ENCODE measurements around the gene CDC14B.
"Not testable (repeated sequence)": the region's sequence is repeated elsewhere in the genome, so short reads cannot be mapped to it uniquely, and the experiment has no call there.

CDC14B gene

DNA sequence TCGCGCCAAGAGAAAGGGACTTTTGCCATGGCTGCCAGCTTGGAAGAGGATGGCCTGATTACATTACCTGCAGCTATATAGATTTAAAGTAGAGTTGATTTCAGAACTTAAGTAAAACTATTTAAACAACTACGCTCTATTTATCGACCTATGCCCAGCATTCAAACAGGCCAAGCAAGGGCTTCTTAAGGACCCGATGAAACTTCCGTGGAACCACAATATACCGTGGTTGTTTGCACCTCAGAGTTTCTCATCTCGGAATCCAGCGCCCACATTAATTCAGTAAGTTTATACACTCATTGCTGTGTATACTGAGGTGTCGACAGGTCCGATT lies 505 bp upstream of the CDC14B start:
- peak overlapping the region; percentile 65 for H3K4me3 ChIP-seq (ENCODE audit: low read length)
- peak overlapping the region; percentile 19 for H3K9ac ChIP-seq (ENCODE audit: low read length)
- no peak overlapping the region for H3K27ac ChIP-seq (ENCODE audit: low read length)
- no peaks in the 10 kb centered on the region for H3K9me3 ChIP-seq (ENCODE audit: control insufficient read depth, low read depth, low read length)
- peaks cover 20% of the 10 kb centered on the region for H3K27me3 ChIP-seq (ENCODE audit: control insufficient read depth, insufficient read depth, low read length)
- no peaks in the 10 kb centered on the region for H3K36me3 ChIP-seq (ENCODE audit: control insufficient read depth, low read depth, low read length)
- peaks cover 16% of the 10 kb centered on the region for H3K4me1 ChIP-seq (ENCODE audit: control insufficient read depth, low read depth, low read length)

DNA sequence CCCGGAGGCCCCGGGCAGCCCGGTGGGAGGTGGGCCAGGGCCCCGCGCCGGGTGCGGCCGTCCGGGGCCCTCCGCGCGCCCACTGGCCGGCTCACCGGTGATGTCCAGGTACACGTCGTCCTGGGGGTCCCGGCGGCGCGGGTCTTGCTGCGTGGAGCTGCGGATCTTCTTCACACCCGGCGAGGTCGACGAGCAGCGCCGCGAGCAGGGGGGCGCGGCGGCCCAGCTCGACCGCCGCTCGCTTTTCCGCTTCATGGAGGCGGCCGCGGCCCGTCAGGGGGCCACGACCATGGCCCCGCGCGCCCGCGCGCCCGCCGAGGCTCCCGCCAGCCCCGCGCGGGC lies 548 bp downstream of the CDC14B start:
- Histone ChIP-seq H3K9me3 (ENCODE audit: control insufficient read depth, low read depth, low read length) (no peaks in the 10 kb centered on the region), H3K27ac (ENCODE audit: low read length) (no peak overlapping the region), H3K9ac (ENCODE audit: low read length) (no peak overlapping the region), H3K4me3 (ENCODE audit: low read length) (peak overlapping the region; percentile 63), H3K36me3 (ENCODE audit: control insufficient read depth, low read depth, low read length) (no peaks in the 10 kb centered on the region), H3K27me3 (ENCODE audit: control insufficient read depth, insufficient read depth, low read length) (peaks cover 20% of the 10 kb centered on the region), H3K4me1 (ENCODE audit: control insufficient read depth, low read depth, low read length) (peaks cover 16% of the 10 kb centered on the region)

DNA sequence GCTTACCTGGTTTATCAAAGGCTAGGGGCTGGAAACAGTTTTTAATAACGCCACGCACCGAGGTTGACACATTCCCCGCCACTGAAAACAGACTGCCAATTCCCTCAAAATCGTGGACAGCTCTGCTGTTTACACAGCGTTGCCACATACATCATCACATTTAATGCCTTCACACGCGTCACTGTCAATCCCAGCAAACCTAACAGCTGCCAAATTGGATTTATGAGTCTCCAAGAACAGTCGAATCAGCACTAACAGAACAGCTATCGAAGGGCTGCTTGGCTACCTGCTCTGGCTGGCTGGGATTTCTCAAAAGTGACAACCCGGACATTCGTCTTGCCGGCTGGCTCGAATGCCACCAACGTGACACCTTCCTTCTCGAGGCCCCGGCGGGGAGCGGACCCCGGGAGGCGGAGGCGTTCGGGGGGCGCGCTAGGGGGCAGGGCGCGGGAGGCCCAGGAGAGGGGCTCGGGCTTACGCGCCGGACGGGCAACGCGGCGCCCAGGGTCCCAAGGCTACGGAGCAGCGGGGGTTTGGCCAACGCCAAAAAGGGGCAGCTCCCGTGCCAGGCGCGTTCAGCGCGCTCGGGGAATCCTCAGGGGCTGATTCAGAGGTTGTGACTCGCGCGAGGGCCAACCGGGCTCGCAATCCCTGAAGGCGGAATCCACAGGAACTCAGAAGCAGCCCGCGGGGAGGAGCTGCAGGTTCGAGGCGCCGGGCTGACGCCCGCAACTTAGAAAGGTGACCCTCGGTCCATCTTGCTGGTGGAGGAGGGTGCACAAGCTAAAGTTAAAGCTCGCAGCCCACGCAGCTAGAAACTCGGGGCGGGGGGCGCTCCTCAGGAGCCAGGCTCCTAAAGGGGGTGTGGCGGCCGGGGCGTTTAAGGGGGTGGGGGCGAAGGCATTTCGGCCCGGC lies 1.2 kb downstream of the CDC14B start:
- Histone ChIP-seq H3K36me3 (ENCODE audit: control insufficient read depth, low read depth, low read length) (no peaks in the 10 kb centered on the region), H3K4me1 (ENCODE audit: control insufficient read depth, low read depth, low read length) (peaks cover 18% of the 10 kb centered on the region), H3K27me3 (ENCODE audit: control insufficient read depth, insufficient read depth, low read length) (peaks cover 20% of the 10 kb centered on the region), H3K9me3 (ENCODE audit: control insufficient read depth, low read depth, low read length) (no peaks in the 10 kb centered on the region), H3K4me3 (ENCODE audit: low read length) (peak overlapping the region; percentile 63), H3K27ac (ENCODE audit: low read length) (no peak overlapping the region), H3K9ac (ENCODE audit: low read length) (no peak overlapping the region)

DNA sequence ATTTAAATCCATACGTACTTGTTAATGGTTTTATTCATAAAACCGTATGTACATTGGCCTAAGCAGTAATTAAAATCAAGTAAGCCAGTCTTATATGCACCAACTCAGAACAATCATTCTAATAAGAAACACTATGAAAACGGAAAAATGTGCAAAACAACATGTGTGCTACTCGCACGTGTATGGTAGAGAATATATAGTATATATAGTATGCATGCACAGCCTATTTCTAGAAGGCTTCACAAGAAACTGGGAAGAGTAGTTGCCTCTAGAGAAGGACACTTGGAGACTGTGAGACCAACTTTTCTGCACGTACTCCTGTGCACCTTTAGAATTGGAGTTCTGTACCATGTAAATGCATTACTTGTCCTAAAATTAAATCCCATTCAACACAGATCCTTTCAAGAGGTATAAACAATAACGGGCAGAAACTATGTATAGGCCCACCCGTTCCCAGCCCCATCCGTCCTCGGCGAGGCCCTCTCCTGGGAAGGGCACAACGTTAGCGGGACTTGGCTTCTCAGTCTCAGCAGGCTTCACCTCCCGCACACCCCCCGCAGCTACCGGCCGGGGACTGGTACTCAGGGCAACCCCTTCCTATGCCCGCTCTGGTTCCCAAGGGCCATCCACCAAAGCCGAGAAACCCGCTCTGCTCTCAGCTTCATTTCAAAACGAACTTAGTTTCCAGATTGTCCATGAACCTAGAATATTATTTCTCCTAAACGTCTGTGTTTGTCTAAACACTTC lies 2.0 kb downstream of the CDC14B start:
- H3K27ac ChIP-seq (ENCODE audit: low read length), result no peak overlapping the region
- H3K36me3 ChIP-seq (ENCODE audit: control insufficient read depth, low read depth, low read length), result no peaks in the 10 kb centered on the region
- H3K27me3 ChIP-seq (ENCODE audit: control insufficient read depth, insufficient read depth, low read length), result peaks cover 20% of the 10 kb centered on the region
- H3K9ac ChIP-seq (ENCODE audit: low read length), result no peak overlapping the region
- no peaks in the 10 kb centered on the region for H3K9me3 ChIP-seq (ENCODE audit: control insufficient read depth, low read depth, low read length)
- peak overlapping the region; percentile 63 for H3K4me3 ChIP-seq (ENCODE audit: low read length)
- H3K4me1 ChIP-seq (ENCODE audit: control insufficient read depth, low read depth, low read length), result peaks cover 26% of the 10 kb centered on the region

DNA sequence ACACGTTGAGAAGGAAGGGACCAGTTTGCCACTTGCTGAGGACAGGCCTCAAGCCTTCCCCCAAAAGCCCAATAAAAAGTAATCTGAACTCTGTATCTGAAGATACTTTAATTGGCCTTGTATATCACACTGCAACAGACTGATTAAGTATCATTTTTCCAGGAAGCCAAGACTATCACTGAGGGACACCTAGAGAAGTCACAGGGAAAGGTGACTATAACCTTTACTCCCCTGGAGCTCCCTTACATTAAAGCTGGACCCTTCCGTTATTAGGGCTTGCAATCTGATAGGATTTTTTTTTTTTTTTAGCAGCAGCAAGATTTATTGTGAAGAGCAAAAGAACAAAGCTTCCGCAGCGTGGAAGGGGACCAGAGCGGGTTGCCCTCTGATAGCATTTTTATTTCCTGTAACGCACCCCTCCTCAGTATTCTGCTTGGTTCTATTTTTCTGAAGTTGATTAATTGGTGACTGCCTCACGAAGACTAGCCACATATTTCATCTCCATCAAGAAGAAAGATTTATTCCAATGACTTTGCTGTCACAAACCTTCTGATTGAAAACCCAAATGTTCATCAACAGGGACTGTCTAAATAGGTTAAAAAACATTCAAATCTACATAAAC lies 2.7 kb downstream of the CDC14B start:
- H3K4me1 ChIP-seq (ENCODE audit: control insufficient read depth, low read depth, low read length), result peaks cover 33% of the 10 kb centered on the region
- peaks cover 20% of the 10 kb centered on the region for H3K27me3 ChIP-seq (ENCODE audit: control insufficient read depth, insufficient read depth, low read length)
- no peak overlapping the region for H3K27ac ChIP-seq (ENCODE audit: low read length)
- no peak overlapping the region for H3K4me3 ChIP-seq (ENCODE audit: low read length)
- H3K9me3 ChIP-seq (ENCODE audit: control insufficient read depth, low read depth, low read length), result no peaks in the 10 kb centered on the region
- H3K9ac ChIP-seq (ENCODE audit: low read length), result no peak overlapping the region
- H3K36me3 ChIP-seq (ENCODE audit: control insufficient read depth, low read depth, low read length), result no peaks in the 10 kb centered on the region

DNA sequence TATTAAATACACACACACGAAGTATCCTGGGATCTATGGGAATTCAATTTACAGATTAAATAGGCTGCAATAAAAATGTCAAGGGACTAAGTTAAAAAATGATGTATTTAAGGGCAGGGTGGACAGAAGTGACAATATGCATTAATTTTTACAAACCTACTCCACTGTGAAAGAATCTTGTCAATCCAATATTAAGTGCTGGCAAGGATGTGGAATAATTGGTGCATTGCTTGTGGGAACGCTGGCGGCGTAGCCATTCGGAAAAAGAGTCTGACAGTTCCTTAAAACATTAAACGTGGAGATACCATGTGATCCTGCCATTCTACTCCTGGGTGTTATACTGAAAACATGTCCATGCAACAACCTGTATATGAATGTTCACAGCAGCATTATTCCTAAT lies 4.2 kb downstream of the CDC14B start:
- no peak overlapping the region for H3K4me3 ChIP-seq (ENCODE audit: low read length)
- no peak overlapping the region for H3K9ac ChIP-seq (ENCODE audit: low read length)
- H3K27me3 ChIP-seq (ENCODE audit: control insufficient read depth, insufficient read depth, low read length), result peaks cover 20% of the 10 kb centered on the region
- H3K36me3 ChIP-seq (ENCODE audit: control insufficient read depth, low read depth, low read length), result no peaks in the 10 kb centered on the region
- no peaks in the 10 kb centered on the region for H3K9me3 ChIP-seq (ENCODE audit: control insufficient read depth, low read depth, low read length)
- peaks cover 24% of the 10 kb centered on the region for H3K4me1 ChIP-seq (ENCODE audit: control insufficient read depth, low read depth, low read length)
- no peak overlapping the region for H3K27ac ChIP-seq (ENCODE audit: low read length)

DNA sequence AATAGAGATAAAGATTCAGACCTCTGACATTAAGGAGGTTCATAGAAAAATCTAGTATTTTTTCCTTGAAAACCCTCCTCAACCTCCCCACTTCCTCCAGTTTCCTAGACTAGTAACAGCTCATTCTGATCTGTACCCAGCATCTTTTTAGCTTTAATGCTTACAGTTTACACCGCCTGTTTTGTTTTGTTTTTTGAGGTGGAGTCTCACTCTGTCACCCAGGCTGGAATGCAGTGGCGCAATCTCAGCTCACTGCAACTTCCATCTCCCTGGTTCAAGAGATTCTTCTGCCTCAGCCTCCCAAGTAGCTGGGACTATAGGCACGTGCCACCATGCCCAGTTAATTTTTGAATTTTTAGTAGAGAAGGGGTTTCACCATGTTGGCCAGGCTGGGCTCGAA lies 5.0 kb downstream of the CDC14B start:
- peaks cover 20% of the 10 kb centered on the region for H3K27me3 ChIP-seq (ENCODE audit: control insufficient read depth, insufficient read depth, low read length)
- not testable (repeated sequence) for H3K9me3 ChIP-seq (ENCODE audit: control insufficient read depth, low read depth, low read length); H3K4me3 ChIP-seq (ENCODE audit: low read length); H3K36me3 ChIP-seq (ENCODE audit: control insufficient read depth, low read depth, low read length); H3K9ac ChIP-seq (ENCODE audit: low read length); H3K27ac ChIP-seq (ENCODE audit: low read length)
- H3K4me1 ChIP-seq (ENCODE audit: control insufficient read depth, low read depth, low read length), result peaks cover 20% of the 10 kb centered on the region

DNA sequence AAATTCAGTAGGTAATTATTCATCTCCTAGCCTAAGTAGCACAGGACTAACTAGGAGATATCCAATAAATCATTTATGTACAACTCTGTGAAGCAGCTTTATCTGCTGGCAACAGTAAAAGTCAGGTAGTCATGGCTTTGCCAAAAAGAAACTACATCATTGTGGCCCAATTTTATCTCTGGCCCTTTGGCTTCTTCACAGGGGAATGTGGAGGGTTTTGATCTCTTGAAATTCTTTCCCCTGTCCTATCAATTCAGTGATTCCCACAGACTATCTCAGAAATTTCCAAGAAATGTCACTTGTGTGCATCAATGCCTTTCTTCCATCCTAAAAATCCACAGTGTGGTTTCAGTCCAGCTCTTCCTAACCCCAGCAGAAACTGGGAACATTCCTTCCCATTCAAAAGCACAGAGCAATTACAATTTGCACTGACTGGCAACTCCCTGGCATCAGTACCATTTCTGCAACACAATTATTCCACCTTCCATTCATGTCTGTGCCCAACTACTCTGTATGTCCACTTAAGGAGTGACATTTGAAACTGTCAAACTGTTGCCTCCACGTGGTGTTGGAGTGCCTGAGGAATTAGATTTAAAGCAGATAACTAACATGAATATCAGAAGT lies 6.6 kb downstream of the CDC14B start:
- Histone ChIP-seq H3K9me3 (ENCODE audit: control insufficient read depth, low read depth, low read length) (no peaks in the 10 kb centered on the region), H3K27ac (ENCODE audit: low read length) (no peak overlapping the region), H3K36me3 (ENCODE audit: control insufficient read depth, low read depth, low read length) (no peaks in the 10 kb centered on the region), H3K4me3 (ENCODE audit: low read length) (no peak overlapping the region), H3K9ac (ENCODE audit: low read length) (no peak overlapping the region), H3K4me1 (ENCODE audit: control insufficient read depth, low read depth, low read length) (peaks cover 20% of the 10 kb centered on the region), H3K27me3 (ENCODE audit: control insufficient read depth, insufficient read depth, low read length) (peaks cover 11% of the 10 kb centered on the region)

DNA sequence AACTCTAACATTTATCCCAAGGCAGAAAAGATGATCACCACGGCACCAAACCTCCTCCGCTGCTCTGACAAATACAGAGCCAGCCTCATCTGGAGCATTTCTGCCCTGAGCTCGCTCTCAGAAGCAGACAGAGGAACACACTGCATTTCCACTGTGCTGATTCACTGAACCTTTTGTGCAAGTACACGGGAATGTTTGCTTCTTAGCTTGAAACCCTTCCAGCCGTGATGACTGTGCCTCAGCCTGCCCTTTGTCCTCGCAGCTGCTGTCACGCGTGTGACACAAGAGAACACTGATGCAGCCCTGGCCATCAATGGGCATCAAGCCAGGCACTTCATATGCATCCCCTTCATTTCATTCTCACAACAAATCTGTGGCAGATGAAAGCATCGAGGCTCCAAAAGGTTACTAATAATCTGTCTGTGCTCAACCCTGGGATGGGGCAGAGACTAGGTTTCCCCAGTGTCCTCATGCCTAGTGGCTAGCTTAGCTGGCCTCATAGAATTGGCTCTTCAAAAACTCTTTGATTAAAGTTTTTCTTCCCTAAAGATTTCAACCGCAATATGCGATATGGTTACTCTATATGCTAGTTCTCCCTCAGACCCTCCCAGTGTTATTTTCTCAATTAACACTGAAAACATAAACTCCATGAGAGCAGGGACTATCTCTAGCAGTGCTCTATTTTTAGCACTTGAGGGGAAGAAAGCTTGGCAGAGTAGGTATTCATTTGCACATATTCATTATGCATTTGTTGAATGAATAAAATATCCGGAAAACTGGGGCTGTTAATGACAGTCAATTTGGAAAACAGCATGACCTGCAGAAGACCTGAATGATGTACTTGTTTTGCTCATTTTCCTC lies 7.3 kb downstream of the CDC14B start:
- no peaks in the 10 kb centered on the region for H3K36me3 ChIP-seq (ENCODE audit: control insufficient read depth, low read depth, low read length)
- peaks cover 20% of the 10 kb centered on the region for H3K4me1 ChIP-seq (ENCODE audit: control insufficient read depth, low read depth, low read length)
- peaks cover 3% of the 10 kb centered on the region for H3K27me3 ChIP-seq (ENCODE audit: control insufficient read depth, insufficient read depth, low read length)
- H3K9me3 ChIP-seq (ENCODE audit: control insufficient read depth, low read depth, low read length), result no peaks in the 10 kb centered on the region
- H3K9ac ChIP-seq (ENCODE audit: low read length), result no peak overlapping the region
- H3K27ac ChIP-seq (ENCODE audit: low read length), result peak overlapping the region; percentile 49
- H3K4me3 ChIP-seq (ENCODE audit: low read length), result no peak overlapping the region

DNA sequence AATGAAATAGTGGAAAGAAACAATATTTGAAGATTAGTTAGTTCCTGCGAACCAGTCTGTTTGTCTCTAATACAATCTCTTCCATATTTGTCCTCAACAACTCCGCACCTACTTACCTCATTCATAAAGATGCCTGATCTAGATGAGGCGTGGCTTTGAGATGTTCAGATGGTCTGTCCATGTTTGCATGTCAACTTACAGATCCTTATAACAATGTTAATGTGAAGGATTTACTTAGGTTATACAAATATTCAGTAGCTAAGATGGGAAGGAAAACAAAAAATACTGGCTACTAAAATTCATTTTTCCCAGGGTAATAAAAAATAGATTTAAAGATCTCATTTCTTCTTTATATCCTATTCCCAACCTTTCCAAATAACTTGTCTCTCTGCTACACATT lies 8.3 kb downstream of the CDC14B start:
- H3K9ac ChIP-seq (ENCODE audit: low read length), result no peak overlapping the region

DNA sequence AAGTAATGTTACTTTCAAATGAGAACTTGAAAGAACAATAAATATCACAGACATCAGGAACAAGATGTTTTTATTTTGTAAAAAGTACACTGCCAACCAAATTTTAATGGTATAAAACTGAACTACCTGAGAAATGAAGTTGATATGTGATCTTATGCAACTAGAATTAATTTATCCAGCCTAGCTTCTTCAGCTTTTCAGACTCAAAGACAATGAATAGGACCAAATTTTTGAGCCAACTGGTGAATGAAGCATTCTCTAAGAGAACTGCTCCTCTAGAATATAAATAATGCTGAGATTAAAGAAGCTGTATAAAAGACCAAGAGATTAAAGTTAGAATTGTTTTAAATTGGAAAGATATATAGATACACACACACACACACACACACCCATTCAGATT lies 9.9 kb downstream of the CDC14B start:
- Histone ChIP-seq H3K9ac (ENCODE audit: low read length) (no peak overlapping the region), H3K4me3 (ENCODE audit: low read length) (no peak overlapping the region), H3K9me3 (ENCODE audit: control insufficient read depth, low read depth, low read length) (no peaks in the 10 kb centered on the region), H3K27ac (ENCODE audit: low read length) (no peak overlapping the region), H3K4me1 (ENCODE audit: control insufficient read depth, low read depth, low read length) (peaks cover 20% of the 10 kb centered on the region), H3K36me3 (ENCODE audit: control insufficient read depth, low read depth, low read length) (no peaks in the 10 kb centered on the region), H3K27me3 (ENCODE audit: control insufficient read depth, insufficient read depth, low read length) (no peaks in the 10 kb centered on the region)

More for the DNA sequence above, 8.3 kb downstream of the CDC14B start:
- Histone ChIP-seq H3K36me3 (ENCODE audit: control insufficient read depth, low read depth, low read length) (no peaks in the 10 kb centered on the region), H3K9me3 (ENCODE audit: control insufficient read depth, low read depth, low read length) (no peaks in the 10 kb centered on the region), H3K27me3 (ENCODE audit: control insufficient read depth, insufficient read depth, low read length) (no peaks in the 10 kb centered on the region), H3K4me3 (ENCODE audit: low read length) (no peak overlapping the region), H3K4me1 (ENCODE audit: control insufficient read depth, low read depth, low read length) (peaks cover 20% of the 10 kb centered on the region), H3K27ac (ENCODE audit: low read length) (no peak overlapping the region)

Data from iPS-18a (cell line).